GM03348 (cell line): ENCODE measurements around the gene CCT2.
"Not testable (repeated sequence)": the region's sequence is repeated elsewhere in the genome, so short reads cannot be mapped to it uniquely, and the experiment has no call there.

Experiments used
- DNase-seq: peaks from one replicate; pipeline ENCODE4 v3.0.0; 2012; ENCODE audit warnings: low spot score

Gene CCT2

DNA sequence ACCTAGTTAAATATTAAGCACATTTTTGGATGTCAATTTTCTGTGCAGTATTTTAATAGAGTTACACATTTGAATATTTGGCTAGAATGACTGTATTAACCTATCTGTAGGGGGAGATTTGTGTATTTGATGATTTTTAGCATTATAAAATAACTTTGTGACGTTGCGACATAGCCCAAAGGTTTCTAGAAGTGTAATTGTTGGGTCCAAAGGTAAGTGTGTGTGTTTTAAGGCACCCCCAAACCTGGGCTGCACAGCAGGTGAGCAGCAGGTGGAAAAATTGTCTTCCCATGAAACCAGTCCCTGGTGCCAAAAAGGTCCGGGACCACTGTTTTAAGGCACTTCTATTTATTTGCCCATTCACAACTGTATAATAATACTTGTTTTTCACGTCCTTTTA is 3.3 kb downstream of the CCT2 start:
- no peak for DNase-seq

DNA sequence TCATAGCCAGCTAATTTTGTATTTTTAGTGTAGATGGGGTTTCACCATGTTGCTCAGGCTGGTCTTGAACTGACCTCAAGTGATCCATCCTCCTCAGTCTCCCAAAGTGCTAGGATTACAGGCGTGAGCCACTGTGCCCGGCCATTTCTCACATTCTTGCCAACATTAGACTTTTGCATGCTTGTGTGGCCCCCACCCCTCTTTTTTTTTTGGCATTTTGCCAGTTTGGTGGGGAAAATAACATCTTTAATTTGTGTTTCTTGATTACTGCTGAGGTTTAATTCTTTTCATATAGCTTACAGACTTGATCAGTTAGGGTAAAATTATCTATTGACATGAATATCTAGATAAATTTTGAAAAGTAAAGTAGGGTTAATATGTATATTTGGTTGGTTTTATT is 3.8 kb downstream of the CCT2 start:
- no peak for DNase-seq

DNA sequence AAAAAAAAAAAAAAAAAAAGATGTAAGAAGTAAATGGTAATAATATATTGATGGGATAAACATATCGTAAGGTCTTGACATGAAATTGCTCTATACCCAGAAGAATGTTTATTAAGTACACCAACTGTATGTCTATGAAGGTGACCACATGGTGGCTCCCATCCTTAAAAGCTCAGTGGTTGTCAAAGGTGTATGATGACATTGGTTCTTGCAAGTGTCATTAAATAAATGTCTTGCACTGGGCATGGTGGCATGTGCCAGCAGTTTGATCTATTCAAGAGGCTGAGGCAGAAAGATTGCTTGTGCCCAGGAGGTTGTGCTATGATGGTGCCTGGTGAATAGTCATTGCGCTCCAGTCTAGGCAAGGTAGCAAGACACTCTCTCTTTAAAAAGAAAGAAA is 10.4 kb downstream of the CCT2 start:
- no peak for DNase-seq

DNA sequence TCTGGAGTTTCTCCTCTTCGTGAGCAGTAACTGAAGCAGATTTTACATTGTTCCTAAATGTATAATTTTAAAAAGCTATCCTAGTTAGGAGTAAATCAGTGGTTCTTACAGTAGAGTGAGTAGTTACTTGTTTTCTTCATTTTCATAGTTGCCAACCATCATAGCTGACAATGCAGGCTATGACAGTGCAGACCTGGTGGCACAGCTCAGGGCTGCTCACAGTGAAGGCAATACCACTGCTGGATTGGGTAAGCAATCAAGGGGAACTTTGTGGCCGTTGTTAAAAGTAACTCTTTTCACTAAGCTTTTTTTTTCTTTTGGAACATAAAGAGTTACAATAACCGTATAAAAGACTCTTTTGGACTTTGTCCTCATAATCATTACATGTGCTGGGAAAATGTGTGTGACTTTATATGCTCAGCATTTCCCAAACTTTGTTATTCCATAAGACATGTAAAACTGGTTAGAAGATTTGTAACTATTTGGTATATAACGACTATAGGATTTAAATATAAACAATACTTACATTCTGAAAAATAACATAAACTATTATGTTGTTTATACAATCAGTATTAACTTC is 13.0 kb downstream of the CCT2 start:
- no peak for DNase-seq

DNA sequence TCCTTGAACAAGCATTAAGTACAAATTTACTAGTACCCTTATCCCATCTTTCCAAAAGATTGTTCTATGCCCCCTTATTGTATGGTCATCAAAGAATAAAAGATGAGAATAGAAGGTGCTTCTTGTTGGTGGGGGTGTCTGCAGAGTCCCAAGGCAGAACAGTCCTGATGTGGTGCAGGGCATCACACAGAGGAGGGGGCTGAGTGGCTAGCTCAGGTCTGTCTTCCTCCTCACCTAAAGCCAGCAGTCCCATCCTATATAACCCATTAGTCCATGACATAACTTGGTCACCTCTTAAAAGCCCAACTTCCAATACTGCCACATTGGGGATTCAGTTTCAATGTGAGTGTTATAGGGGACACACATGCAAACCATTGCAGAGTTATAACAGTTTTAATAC is 15.5 kb downstream of the CCT2 start:
- DNase-seq: no peak

DNA sequence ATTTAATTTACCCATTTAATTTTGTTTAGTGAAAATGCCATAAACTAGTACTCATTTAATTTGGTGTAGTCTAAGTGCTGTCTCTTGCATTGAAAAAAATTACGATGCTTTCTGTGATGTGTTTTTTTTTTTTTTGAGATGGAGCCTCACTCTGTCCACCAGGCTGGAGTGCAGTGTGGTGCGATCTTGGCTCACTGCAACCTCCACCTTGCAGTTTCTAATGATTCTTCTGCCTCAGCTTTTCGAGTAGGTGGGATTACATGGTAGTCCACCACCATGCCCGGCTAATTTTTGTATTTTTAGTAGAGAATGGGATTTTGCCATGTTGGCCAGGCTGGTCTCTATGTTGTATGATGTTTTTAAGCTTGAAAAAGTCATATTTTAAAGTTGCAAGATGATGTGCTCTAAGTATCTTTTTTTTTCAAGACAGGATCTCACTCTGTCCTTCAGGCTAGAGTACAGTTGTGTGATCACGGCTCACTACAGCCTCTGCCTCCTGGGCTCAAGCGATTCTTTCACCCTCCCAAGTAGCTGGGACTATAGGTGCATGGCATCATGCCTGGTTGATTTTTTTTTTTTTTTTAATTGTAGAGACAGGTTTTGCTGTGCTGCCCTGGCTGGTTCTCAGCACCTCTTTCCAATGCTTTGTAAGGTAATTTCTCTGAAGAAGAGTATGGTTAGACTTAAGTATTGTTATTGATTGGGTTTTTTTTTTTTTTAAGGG is 16.9 kb downstream of the CCT2 start:
- DNase-seq: no peak

DNA sequence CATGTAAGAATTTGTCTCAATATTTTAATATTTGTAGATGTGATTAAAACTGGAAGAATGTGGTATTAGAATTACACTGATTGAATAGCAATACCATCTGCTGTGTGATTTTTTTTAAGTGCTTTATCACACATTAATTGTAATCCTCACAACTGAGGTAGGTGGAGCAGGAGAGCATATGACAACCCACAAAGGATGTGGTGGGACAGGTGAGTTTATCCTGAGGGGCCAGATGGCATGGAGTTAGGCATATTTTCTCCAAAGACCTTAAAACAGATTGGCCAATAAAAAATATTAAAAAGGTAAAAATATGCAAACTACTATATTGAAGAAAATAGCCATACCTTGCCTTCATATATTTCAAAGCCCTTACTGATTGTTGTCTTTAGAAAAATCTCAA is 17.7 kb downstream of the CCT2 start:
- DNase-seq: no peak

DNA sequence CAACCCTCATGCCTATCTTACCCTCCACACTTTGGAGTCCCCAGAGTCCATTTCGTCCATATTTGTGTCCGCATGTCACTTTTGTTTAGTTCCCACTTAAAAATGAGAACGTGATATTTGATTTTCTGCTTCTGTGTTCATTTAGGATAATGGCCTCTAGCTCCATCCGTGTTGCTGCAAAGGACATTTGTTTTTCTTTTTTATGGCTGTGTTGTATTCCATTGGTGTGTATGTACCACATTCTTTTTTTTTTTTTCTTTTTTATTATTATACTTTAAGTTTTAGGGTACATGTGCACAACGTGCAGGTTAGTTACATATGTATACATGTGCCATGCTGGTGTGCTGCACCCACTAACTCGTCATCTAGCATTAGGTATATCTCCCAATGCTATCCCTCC is 18.3 kb downstream of the CCT2 start:
- DNase-seq: not testable (repeated sequence)

DNA sequence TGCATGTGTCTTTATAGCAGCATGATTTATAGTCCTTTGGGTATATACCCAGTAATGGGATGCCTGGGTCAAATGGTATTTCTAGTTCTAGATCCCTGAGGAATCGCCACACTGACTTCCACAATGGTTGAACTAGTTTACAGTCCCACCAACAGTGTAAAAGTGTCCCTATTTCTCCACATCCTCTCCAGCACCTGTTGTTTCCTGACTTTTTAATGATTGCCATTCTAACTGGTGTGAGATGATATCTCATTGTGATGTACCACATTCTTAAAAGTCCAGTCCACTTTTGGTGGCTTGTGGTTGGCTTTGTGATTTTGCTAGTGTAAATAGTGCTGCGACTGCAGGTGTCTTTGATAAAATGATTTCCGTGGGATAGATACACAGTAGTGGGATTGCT is 19.0 kb downstream of the CCT2 start:
- DNase-seq: not testable (repeated sequence)

DNA sequence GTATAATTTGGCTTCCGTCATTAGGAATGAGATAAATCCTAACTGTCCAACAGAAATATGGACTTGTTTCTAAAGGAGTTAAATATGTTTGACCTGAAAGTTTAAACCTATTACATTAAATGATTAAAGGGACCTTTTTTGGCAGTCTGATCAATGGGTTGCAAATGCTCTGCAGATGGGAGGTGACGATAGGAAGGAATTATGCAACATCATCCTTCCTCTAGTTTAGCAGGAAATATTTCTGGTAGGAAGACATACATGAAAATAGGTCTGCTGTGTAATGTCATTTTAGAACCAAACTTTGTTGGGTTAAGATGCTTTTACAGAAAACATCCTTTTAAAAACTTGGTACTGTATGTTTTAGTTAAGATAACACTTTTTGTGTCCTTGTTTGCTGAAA is 22.9 kb downstream of the CCT2 start:
- DNase-seq: peak; percentile 38

DNA sequence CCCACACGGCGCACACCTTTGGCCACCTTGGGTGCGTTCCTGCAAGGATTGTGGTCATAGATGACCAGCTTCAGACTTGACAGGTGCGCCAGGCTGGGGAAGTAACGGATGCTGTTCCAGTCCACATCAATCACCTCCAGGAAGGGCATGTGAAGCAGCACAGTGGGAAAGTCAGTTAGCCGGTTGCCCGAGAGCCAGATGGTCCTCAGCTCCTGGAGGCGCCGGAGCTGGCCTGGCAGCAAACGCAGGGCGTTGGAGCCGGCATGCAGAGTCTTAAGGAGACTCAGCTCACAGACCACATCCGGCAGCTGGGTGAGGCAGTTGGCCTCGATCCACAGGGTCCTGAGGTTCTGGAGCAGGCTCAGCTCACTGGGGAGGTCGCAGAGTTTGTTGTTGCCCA is 24.9 kb downstream of the CCT2 start:
- no peak for DNase-seq

DNA sequence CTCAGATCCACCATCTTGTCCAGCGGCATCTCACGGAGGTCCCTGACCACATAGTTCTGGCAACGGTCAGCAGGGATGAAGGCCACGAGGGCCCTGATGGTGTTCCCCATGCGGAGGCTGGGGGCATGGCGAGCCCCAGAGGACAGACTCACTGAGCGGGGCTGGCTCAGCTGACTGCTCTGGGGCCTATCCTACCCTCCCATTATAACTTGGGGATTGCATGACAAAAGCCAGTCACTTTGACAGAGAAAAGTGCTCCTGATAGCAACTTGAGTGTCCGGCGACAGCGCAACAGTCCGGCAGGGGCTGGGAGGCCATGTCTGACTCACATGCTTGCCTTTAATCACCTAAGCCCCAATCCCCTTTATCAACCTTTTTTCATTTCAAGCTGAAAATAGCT is 25.5 kb downstream of the CCT2 start, which contains the start of gene LRRC10:
TSS of gene LRRC10 (minus strand) at position 179 of the 400 bp plus-strand sequence. CDS start at position 110, 69 bp downstream.
- DNase-seq: no peak

DNA sequence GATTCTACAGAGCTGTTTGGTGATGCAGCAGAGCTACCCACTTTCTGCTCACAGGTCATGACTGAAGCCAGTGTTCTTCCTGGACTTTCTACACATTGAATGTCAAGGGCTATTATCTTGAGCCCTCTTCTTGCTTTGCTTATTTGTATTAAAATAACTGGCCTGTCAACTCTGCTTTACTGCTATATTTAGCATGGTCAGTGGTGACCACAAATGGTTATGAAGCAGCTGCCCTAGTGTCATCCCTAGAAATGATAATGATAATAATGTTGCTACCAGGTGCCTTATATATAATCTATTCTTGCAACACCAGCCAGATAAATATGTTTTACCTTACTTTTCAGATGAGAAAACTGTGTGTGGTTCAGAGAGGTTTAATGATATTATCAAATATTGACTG is 28.1 kb downstream of the CCT2 start:
- DNase-seq: no peak

DNA sequence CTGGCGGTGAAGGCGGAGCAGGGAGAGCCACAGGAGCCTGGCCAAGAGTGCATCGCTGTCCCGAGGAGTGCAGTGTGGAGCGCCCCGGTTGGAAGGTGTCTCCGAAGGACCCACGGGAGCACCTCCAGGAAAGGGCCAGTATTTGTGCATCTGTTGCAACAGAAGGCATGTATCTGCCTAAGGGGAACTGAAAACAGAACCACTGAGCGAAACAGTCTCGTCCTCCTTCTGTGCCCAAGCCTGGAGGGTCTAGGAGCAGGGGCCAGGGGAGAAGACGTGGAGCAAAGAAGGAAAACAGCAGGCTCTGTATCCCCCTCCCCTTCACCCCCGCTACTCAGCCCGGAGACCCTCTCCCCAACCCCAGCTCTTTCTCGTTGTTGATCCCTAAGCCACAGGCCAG is 30.8 kb downstream of the CCT2 start:
- DNase-seq: no peak

DNA sequence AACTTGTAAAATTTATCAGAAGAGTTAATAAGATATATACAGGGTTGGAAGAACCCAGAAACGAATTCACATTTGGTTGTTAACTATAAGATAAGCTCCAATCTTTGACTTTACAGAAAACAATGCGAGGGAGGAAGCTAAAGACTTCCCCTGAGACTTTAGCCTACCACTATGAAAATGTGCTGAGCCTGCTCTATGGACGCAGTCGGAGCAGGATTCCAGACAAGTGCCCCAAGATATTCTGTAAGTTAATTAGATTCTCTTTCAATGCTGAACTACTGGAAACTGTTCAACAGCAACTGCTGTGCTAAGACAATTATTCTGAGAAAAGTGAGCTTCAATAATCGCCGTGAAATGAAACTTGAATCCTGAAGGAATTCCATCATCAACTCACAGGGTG is 33.8 kb downstream of the CCT2 start:
- no peak for DNase-seq

DNA sequence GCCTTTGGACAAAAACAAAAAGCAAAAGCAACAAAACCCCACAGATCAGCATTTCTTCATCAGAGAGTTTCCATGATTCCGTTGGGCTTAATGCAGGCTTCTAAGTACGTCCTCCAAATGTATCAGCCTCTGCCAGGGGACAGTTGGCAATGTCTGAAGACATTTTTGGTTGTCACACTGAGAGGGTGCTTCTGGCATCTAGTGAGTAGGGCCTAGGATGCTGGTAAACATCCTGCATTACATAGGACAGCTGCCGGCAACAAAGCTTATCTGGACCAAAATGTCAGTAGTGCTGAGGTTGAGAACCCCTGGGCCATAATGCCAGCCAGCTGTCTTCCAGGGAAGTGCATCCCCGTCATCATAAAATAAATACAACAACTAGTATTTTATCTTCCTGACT is 34.8 kb downstream of the CCT2 start:
- DNase-seq: no peak

DNA sequence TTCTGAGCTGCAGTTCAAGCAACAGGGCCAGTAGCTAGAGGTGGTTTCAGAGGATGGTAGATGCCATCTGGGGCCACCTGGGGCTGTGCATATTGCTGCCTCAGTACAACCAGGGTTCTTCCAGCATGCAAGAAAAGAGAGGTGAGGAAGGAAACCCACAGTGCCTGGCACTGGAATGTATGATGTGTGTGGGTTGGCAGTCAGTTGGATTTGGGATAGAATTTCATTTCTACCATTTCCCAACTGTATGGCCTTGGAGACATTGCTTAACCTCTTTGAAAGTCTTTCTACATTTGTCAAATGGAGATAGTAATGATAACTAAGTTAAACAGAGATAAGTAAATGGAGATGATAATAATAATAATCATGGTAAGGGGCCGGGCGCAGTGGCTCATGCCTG is 35.7 kb downstream of the CCT2 start:
- no peak for DNase-seq

DNA sequence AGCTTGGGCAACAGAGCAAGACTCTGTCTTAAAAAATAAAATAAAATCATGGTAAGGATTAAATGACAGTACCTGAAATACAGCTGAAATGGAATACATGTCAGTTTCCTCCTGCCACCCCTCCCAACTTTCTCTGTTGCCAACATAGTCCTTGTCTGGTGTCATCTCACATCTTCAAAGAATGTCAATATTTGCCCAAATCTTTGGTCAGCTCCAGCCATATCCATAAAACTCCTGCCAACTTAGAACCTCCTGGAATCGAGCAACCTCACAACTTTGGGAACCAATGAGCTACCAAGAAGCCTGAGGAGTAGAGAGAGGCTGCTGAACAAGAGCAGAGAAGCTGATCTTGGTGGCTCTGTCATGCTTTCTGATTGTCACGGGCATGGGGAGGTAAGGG is 36.3 kb downstream of the CCT2 start:
- DNase-seq: no peak

DNA sequence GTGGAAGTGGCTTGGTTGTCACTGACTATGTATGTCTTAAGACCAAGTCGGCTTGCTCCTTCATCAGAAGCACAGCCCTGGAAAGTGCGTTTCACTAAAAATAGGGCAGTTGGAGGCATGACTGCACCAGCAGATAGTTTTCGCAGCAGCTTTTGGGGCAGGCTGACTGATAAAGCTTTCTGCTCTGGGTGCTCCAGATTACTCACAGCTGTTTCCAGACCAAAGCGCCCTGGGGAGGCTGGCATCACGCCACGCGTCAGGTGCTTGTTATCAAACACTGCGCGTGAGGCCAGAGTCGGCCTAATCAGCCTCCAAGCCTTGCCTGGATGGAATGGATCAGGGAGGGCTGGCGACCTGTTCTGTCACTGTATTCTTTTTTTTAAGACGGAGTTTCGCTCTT is 38.7 kb downstream of the CCT2 start:
- DNase-seq: no peak

DNA sequence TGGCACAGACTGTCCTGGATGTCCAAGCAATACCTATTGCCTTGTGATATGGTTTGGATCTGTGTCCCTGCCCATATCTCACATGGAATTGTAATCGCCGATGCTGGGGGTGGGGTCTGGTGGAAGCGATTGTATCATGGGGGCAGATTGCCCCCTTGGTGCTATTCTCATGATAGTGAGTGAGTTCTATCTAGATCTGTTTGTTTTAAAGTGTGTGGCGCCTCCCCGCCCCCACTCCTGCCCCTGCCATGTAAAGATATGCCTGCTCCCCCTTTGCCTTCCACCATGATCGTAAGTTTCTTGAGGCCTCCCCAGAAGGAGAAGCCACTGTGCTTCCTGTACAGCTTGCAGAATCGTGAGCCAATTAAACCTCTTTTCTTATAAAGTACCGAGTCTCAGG is 42.2 kb downstream of the CCT2 start:
- no peak for DNase-seq

DNA sequence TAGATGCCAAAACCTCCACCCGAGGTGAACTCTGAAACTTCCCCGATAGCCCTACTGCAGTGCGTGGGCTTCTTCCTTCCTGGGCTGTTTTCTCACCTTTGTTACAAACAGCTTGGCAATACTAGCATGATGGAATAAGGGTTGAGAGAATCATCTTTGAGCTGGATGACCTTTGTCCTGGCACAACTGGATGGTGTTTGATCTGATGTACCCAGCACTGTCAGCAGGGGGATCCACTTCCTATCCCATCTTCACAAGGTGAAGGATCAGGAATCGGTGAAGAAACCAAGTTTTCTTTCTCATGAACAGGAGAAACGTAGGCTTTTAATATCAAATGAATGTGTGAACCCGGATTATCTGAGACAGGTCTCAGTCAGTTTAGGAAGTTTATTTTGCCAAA is 44.9 kb downstream of the CCT2 start:
- DNase-seq: peak; percentile 21

DNA sequence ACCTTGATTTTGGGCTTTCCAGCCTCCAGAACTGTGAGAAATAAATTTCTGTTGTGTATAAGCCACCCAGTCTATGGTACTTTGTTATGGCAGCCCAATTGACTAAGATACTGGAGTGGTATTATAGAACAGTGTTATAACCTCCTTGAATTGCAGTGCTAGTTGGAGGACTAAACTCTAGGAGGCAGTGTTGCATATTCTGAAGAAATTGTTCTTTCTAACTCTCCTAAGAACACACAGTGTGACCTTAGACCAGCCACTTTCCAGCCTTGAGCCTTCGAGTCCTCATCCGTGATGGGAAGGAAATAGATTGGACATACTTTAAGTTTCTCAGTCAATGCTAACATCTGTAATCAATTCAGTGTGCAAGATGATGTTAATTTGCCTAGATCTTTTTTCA is 47.8 kb downstream of the CCT2 start:
- no peak for DNase-seq

DNA sequence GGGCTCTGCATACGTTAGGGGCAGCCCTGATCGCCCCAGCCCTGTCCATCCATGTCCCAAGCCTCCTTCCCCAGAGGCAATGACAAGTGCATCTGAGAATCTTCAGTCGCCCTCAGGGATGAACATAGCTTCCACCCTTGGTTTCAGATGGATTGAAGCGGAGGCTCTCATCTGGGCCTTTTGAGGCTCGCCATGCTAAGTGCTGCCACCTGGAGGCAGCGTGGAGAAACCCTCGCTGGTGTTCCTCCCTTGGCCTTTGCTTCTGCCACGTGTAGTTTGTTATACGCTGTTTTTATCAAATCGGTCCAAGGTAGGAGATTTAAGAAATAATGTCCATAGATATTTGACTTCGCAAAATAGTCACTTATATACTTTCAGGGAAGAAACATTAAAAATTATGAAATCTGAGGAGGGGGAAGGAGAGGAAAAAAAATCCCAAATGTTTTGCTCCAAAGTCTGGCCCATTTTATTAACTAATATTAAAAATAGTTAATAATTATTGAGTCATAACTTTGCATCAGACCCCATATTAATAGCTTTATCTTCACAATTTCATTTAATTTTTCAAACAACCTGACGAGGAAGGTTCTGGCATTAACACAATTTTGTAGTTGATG is 54.2 kb downstream of the CCT2 start:
- DNase-seq: peak; percentile 89

DNA sequence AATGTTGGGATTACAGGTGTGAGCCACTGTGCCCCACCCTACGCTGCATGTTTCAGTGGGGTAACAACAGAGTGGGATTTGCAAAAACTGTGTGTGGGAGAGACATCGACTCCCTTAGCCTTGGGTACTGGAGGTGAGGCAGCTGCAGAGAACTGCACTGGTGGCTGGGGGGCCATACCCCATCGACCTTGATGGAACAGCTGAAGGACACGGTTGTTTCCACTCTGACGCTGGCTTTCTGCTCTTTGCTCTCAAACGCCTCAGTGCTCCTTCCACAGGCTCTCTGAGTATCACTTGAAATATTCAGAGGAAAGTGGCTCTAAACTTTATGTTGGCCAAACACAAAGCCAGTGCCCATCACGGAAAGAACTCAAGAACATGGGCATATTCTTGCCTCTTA is 56.3 kb downstream of the CCT2 start:
- DNase-seq: no peak
